Fibroblast of gingiva (primary cell): ENCODE results near the gene PODN.
A peak's percentile ranks its signal among the peaks of the same experiment; 100 is the strongest.

Experiments used
- DNase-seq: peaks from one replicate; pipeline ENCODE4 v3.0.0-alpha.2; 2011; ENCODE audit warnings: low read depth

PODN gene

DNA sequence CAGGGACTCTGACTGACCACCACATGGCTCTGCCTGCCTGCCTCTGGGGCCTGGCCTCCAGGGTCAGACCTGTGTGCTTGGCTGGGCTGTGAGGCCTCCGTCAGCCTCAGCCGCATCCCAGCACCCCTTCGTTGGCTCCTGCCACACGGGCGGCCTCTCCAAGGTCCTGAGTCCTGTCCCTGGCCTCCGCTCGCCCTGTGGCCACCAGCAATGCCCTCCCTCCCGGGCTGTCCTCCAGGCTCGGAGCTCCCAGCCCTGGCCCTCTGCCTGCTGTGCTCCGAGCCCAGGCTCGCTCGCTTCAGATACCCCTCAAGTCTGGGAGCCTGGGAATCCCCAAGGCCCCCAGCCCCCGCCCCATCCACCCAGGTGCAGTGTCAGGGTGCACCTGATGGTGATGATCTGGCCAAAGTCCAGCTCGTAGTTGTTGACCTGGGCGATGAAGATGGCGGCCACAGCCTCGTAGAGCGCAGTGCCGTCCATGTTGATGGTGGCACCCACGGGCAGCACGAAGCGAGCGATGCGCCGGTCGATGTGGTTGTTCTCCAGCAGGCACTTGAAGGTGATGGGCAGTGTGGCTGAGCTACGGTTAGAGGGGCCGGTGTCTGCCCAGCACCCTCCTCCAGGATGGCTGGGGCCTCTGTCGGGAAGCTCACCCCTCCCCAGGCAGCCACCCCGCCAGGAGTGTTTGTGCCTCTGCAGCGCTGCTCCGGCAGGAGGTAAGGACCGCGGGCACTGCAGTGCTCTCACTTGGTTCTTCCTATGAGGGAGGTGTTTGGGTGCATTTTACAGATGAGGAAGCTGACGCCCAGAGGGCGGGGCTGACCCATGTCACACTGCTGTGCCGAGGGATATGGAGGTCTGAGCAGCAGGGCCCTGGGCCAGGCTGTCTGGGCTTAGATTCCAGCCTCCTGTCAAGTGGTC lies 28.5 kb downstream of the PODN start:
- DNase-seq: no peak

DNA sequence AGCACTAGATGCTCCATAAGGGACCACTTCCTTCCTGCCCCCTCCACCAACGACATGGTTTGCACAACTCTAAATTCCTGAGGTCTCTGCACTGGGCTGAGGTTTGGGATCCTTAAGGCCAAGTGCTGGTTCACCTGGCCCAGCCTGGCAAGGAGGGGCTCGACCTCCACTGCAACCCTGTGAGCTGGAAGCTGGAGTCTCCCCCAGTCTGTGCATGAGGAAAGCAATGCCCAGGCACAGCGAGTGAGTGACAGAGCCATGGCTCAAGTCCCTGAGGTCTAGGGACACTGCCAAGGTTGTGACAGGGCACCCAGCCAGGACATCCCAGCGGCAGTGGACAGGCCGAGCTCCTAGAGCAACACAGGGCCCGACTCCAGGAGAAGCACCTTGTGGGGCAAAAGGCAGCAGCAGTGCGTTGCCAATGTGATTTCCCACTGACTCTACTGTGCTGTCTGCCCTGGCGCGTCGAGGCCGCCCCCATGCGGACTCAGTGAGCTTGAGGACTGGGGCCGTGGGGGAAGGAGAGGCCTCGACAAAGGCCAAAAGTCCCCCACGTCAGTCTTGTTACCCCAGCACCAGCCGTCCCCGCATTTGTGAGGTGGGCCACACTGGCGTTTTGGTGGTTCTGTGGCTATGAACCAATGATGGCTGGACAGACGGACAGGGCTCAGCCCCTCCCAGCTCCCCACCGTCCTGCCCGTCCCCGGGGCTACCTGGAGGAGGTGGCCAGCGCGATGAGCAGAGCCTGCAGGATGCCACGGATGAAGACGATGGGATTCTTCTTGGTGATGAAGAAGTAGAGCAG lies 30.0 kb downstream of the PODN start:
- no peak for DNase-seq

DNA sequence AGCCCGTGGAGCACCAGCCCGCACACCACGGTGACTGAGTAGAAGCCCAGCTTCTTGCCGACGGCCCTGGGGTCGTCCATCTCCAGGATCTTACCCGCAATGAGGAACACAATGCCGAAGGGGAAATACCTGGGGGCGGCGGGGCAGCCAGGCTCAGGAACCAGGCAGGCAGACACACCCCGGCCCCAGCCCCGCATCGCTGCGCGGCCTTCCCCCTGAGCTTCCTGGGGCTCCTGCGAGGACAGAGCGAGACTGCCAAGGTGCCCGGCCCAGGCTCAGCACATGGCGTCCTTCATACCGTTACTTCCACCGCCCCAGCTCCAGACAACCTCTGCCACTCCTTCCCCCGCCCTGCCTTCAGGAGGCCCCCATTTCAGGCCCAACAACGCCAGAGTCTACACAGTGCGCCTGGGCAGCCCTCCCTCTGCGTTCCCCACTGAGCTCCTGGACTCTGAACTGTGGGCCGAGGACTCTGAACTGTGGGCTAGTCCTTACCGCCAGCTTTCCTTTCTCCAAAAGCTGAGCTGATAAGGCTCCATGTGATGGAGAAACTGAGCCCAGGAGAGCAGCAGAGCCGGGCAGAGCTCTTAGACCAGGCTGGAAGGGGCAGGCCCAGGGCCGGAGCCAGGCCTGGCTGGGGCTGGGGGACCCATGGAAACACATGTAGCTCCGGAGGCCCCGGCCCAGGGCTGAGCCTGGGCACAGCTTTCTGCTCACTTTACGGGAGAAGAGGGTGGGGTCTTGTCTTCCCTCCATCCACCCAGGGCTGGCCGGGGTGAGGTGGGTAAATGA lies 30.8 kb downstream of the PODN start:
- no peak for DNase-seq

DNA sequence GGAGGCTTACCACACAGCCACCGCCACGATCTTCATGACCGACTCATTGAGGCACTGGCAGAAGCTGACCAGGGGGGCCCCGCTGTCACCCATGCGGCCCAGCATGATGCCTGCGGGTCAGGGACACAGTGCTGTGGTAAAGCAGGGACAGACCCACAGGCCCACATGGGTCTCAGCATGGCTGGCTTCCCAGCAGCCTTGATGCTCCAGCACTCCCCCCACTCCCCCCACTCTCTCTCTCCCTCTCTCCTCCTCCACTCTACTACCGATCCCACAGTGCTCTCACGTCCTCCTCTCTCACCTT lies 31.4 kb downstream of the PODN start:
- no peak for DNase-seq

DNA sequence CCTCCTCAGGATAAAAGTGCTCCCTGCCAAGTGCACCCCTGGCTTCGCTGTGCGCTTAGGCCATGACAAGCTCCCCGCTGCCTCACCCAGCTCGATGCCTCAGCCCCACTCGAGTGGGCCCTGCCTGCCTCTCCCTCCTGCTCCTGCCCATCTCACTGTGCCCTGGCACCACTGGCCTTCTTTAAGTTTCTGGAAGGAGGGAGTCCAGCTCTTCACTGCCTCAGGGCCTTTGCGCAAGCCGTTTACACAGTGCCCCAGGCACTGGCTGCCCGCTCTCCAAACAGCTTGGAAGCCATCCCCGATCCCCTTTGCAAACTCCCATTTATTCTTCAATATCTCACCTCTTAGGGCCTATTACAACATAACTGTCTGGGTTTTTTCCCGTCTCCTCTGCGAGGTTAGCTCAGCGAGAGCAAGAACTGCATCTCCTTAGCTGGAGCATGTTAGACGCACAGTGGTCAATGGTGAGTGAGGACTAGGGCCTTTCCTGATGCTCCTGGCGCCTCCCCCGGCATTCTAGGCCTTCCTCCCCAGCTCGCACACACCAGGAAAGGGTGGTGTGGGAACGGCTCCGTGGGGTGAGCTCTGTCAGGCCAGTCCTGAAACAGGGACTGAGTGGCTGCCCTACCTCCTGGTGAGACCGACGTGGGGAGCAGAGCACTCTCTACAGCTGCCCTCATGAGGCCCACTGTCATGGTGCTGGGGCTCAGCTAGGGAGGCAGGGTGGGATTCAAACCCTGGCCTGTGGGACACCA lies 31.9 kb downstream of the PODN start:
- no peak for DNase-seq

DNA sequence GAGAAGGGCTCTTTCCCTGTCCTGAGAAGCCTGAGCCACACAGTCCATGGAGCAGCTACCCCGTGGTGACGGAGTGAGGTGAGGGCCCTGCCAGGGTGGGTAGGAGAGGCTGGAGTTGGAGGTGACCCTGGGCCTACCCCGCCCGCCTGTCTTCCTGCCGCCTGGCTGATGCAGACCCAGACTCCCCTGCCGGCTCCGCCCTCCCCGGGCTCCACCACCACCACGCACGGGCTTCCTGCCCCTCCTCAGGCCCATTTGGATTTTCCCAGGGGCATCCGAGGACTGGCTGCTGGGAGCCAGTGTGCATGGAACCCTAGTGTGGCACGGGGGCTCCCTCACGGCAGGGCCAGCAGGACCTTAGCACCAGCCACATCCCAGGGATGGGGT lies 32.5 kb downstream of the PODN start:
- DNase-seq: no peak

DNA sequence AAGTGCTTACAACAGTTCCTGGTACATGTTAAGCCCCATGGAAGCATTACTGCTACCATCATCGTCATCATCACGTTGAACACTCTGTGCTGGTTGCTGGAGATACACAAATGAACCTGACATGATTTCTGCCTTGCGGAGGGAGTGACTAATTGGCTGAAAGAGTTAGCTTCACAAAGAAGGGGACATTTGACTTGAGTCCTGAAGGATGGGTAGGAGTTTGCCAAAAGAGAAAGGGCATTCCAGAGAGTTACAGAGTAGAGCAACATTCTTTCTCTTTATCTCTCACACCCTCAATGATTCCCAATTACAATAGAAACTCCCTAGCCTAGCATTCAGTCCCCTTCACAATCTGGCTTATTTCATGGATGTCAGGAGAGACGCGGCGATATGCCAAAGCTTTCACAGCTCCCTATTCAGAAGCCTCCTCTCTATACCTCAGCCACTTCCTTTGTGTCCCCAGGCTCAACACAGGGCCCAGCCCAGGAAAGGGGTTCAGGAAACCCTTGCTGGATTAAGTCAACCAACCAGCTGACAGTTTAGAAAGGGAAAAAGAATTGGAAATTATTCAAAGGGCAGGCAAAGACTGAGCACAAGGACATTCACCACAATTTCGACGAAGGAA lies 42.4 kb downstream of the PODN start:
- DNase-seq: no peak

DNA sequence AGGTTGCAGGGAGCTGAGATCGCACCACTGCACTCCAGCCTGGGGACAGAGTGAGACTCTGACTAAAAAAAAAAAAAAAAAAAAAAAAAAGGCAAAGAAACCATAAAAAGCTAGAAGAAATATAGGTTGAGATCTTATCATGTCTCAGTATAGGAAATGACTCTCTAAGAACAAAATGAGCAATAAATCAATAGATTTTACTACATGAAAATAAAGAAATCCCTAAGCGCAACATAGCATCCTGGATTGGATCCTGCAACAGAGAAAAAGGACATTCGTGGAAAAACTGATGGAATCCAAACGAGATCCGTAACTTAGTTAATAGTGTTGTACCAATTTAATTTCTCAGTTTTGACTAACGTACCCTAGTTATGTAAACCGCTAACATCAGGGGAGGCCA lies 45.1 kb downstream of the PODN start:
- DNase-seq: no peak

DNA sequence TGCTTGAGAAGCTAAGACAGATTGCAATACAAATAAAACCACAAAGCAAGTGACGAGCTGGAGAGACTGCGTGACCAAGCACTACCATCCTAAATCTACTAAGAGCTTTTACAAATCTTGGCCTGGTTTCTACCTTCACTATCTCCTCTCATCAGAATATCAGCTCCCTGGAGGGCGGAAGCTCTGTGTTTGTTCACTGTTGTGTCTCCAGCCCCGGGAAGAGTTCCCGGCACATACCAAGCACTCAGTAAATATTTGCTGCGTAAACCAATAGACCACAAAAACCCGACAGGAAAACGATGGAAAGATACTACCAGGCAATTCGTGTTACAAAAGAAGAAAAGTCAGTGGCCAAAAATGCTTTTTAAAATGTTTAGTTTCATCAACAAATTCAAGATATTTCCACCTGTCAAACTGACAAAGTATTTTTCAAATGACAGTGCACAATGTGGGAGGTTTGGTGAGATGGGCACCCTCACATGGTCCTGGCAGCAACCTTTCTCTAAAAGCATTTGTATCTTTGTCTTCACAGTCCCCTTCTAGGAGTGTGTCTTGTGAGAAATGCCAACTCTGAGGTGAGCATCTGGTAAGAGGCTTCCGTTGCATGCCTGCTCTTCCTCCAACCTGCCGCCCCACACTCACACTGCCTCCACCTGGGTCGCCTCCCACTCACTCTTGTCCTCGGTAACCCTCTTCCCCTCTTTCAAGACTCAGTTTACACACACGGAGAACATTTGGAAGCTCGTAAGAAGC lies 45.7 kb downstream of the PODN start:
- DNase-seq: peak; percentile 74

DNA sequence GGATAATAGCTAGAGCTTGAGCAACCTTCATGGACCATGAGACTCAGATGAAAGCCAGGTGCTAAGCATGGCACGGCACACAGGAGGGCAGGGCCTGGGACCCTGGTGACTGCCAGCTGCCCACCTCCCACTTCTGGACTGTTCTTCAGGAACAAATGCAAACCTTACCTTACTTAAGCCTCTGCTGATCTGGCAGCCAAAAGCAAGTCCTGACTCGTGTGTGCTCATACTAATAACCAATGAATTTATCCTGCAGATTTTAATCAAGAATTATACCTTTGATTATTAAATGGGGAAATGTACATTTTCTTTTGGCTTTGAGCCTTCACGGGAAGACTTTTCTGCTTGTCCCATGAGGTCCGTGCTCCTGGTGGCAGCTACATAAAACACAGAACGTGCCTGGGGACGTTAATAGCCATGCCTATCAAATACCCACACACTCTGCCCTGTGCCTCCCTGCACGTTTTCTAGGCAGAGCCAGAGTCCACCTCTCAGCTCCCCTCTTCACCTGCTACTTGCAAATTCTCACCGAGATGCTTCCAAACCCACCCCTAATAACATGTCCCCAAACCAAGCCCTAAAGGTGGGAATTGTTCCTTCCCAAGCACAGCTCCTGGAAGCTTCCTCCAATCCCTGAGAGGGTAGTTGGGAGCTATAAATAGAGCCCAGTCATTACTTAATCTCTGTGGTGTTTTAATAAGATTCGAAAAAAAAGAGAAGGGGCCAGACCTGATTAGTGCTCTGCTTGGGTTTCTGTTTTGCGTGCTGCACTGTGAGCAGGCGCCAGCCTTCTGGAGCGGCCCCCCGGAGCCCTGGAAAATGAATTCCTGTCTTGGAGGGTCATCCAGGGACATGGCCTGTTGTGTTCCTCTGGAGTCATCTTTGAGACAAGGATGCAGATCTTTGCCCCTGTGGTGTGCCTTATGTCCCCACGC lies 46.9 kb downstream of the PODN start:
- peak; percentile 20 for DNase-seq

DNA sequence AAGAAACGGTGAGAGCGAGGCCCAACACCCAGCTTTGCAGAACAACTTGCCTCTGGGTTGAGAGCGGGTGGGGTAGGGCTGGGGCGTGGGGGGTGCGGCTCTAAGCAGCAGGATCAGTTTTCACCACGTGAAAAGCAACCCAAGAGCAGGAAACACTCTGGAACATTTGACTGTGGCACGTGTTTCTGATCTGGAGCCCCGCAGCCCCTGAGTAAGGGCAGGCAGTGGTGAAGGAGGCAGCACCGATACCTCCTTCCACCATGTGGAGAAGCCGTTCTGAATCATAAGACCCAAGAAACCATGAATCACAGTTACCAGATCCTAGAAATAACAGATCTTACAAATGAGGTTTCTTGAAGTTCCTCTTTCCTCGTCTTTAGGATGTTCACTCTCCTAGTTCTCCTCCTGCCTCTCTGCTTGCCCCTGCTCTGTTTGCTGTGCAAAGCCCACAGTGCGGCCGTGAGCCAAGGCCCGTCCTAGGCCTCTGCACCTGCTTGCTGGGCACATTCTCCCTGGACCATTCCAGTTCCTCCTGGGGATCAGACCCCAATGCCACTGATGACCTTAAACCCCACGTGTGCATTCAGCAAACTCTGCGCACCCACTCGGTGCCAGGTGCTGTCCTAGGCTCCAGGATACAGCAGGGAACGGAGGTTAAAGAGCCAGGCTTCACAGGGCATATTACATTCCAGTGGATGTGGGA lies 48.5 kb downstream of the PODN start:
- peak; percentile 33 for DNase-seq

DNA sequence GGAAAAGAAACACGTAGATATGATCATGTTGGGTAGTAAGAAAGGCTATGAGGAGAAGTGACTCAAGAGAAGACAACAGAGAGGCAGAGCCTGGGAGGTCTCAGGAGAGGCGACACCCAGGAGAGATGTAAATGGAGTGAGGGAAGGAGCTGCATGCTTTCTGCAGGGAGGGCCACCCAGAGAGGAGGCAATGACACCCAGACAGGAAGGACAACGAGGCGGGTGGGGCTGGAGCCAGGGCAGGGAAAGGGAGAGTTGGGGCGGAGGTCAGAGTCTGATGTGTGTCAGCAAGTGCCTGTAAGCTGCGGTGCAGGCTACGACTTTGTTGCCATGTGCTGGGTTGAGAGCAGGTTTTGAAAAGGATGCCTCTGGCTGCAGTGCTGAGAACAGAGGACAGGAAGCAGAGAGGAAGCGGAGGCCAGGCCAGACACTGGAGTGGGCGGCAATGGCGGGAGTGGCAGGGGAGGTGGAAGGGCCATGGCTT lies 49.1 kb downstream of the PODN start:
- no peak for DNase-seq

DNA sequence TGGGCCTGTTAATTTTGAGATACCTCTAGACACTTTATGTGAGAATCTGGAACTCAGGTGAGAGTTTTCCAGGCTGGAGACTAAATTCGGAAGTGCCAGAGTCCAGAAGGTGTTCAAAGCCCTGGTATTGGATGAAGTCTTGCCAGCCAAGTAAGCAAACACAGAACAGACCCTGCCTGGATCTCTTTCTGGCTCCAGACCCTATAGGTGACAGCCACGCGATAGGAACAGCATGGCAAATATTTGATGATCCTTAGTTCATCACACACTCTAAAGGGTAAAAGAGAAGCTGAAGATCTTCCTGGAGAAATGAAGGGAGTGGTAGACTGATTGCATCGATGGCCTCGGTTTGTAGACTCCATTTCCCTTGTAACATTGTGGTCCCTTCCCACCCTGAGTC lies 49.7 kb downstream of the PODN start:
- no peak for DNase-seq

DNA sequence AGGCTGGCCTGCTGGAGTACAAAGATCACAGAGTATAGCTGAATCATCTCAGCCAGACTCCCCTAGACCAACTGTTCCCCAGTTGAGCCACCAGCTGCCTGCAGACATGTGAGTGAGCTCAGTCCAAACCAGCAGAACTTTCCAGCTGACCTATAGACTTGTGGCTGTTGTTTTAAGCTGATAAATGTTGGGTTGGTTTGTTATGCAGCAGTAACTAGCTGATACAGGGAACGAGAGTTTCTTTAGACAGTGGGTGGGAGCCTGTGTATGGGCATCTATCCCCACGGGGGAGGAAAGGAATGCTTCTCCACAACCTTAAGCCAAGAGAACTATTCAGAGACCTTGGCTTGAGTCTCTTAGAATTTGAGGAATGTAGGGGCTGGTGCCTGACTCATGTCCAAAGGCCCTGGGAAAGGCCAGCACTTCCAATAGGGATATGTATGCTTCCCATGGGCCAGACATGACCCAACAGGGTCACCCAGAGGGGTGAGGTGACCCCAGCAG lies 50.3 kb downstream of the PODN start:
- peak; percentile 59 for DNase-seq

DNA sequence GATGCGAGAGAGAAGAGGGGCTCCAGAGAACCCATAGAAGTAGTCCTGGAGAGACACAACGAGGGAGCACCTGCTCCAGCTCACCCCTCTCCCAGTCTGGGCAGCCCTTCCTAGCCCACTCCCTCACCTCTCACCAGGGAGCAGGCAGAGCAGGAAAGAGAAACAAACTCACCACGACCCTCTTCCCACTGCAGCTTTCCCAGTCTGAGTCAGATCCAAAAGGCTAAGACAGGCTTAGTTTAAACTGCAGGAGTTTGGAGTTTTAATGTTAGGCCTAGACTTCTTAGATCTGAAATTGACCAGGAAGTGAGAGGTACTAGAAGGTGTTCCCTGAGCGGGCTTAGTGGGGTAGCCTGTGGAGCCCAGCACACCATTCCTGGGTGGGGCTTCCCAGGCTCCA lies 50.8 kb downstream of the PODN start:
- no peak for DNase-seq

DNA sequence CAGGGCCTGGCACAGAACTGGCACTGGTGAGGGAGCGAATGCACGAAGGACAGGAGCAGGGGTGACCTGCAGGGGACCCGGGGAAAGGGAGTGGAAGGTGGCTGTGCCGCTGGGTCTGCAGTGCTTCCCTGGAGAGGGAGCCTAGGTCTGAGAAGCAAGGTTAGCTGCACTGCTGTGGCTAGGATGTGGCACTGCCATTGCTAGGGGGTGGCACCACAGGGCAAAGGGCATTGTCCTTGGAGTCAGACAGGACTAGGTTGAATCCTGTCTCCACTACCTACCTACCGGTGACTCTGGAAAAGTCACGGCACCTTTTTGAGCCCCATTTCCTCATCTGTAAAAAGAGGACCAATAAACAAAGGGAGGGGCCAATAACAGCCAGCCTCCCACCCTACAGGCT lies 52.1 kb downstream of the PODN start:
- DNase-seq: no peak

DNA sequence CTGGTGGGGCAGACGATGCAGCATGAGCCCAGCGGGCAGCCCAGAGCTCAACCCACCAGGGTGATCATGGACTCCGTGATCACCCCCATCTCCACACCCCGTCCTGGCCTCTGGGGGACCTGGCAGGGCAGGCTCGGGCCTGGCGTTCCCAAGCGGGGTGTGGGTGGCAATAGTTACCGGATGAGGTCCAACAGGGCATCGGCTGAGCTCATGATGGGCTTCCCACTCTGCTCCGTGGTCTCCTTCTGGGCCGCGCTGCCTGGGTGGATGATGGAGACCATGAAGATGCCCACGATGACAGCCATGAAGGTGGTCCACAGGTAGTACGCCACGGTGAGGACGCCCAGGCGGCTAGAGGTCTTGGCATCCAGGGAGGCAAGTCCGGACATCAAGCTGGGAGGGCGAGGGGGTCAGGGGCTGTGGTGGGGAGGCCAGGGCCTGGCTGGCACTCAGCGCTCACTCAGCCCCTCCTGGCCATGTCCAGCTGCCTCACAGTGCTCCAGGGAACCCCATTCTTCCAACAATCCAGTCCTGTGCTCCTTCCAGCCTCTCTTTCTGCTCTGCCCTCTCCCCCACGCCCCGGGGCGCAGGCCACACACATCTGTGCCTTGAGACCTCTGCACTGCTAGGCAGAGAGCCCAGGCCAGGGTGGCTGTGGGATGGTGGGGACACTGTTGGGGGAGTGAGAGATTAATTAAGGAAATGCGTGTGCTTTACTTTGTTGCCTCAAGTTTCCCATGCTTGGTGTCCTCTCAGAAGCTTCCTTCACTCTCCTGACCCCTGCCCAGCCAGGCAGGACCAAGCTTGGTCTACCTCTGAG lies 52.8 kb downstream of the PODN start:
- DNase-seq: no peak
